Measurements from ENCODE around the gene LRRC49.

LRRC49 gene

GRCh38 chr15:70916531-70916930 lies 23.9 kb downstream of the LRRC49 start:
- ATAC-seq (ENCODE audit: insufficient read depth, low read depth) (no peak), DNase-seq (no peak)
- Histone ChIP-seq H3K9me3 (ENCODE audit: insufficient read depth, low read length, severe bottlenecking) (peaks cover 14% of the 10 kb centered on the region), H3K9ac (ENCODE audit: low read depth, low read length) (no peak overlapping the region), H3K4me2 (ENCODE audit: insufficient read depth, low read length) (no peak overlapping the region), H3K79me2 (ENCODE audit: insufficient read depth, low read length) (no peaks in the 10 kb centered on the region), H2AFZ (ENCODE audit: low read depth, low read length) (no peak overlapping the region), H4K20me1 (ENCODE audit: insufficient read depth, low read length) (no peaks in the 10 kb centered on the region), H3K4me1 (ENCODE audit: insufficient read depth, low read length) (peaks cover 6% of the 10 kb centered on the region), H3K27ac (ENCODE audit: low read length) (no peak overlapping the region), H3K4me3 (ENCODE audit: low read depth in 1 of 2, low read length in 2 of 2) (no peak overlapping the region), H3K36me3 (ENCODE audit: insufficient read depth, low read length) (no peaks in the 10 kb centered on the region), H3K27me3 (ENCODE audit: insufficient read depth, low read length, poor library complexity) (no peaks in the 10 kb centered on the region)
- TF ChIP-seq EZH2 (IDR thresholded peaks at IDR 0.05; ENCODE audit: borderline replicate concordance, low read depth, low read length, severe bottlenecking), result no peak
- TF ChIP-seq, protein P1, sequence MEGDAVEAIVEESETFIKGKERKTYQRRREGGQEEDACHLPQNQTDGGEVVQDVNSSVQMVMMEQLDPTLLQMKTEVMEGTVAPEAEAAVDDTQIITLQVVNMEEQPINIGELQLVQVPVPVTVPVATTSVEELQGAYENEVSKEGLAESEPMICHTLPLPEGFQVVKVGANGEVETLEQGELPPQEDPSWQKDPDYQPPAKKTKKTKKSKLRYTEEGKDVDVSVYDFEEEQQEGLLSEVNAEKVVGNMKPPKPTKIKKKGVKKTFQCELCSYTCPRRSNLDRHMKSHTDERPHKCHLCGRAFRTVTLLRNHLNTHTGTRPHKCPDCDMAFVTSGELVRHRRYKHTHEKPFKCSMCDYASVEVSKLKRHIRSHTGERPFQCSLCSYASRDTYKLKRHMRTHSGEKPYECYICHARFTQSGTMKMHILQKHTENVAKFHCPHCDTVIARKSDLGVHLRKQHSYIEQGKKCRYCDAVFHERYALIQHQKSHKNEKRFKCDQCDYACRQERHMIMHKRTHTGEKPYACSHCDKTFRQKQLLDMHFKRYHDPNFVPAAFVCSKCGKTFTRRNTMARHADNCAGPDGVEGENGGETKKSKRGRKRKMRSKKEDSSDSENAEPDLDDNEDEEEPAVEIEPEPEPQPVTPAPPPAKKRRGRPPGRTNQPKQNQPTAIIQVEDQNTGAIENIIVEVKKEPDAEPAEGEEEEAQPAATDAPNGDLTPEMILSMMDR (IDR thresholded peaks at IDR 0.05; ENCODE audit: borderline replicate concordance, extremely low read depth, low read length, poor library complexity, severe bottlenecking), result no peak

- no peaks in the 10 kb centered on the region for H3K79me2 ChIP-seq (ENCODE audit: insufficient read depth, low read length)
- no peak overlapping the region for H3K4me3 ChIP-seq (ENCODE audit: low read depth in 1 of 2, low read length in 2 of 2)
- H3K4me1 ChIP-seq (ENCODE audit: insufficient read depth, low read length), result peaks cover 8% of the 10 kb centered on the region
- no peak for ATAC-seq (ENCODE audit: insufficient read depth, low read depth)
- no peak overlapping the region for H3K9ac ChIP-seq (ENCODE audit: low read depth, low read length)
- no peaks in the 10 kb centered on the region for H3K36me3 ChIP-seq (ENCODE audit: insufficient read depth, low read length)
- H3K9me3 ChIP-seq (ENCODE audit: insufficient read depth, low read length, severe bottlenecking), result peaks cover 14% of the 10 kb centered on the region
- no peak overlapping the region for H3K4me2 ChIP-seq (ENCODE audit: insufficient read depth, low read length)
- H3K27me3 ChIP-seq (ENCODE audit: insufficient read depth, low read length, poor library complexity), result no peaks in the 10 kb centered on the region
- TF ChIP-seq, protein P1 (IDR thresholded peaks at IDR 0.05; ENCODE audit: borderline replicate concordance, extremely low read depth, low read length, poor library complexity, severe bottlenecking), result no peak
- no peak for TF ChIP-seq EZH2 (IDR thresholded peaks at IDR 0.05; ENCODE audit: borderline replicate concordance, low read depth, low read length, severe bottlenecking)
- no peak overlapping the region for H2AFZ ChIP-seq (ENCODE audit: low read depth, low read length)
- H3K27ac ChIP-seq (ENCODE audit: low read length), result no peak overlapping the region
- no peak for DNase-seq
- no peaks in the 10 kb centered on the region for H4K20me1 ChIP-seq (ENCODE audit: insufficient read depth, low read length)
These were observed 25.3 kb downstream of the LRRC49 start for GRCh38 chr15:70917955-70918354.

GRCh38 chr15:70920981-70921696 lies 28.5 kb downstream of the LRRC49 start:
- Histone ChIP-seq H3K27ac (ENCODE audit: low read length) (no peak overlapping the region), H3K9ac (ENCODE audit: low read depth, low read length) (no peak overlapping the region), H3K4me1 (ENCODE audit: insufficient read depth, low read length) (peaks cover 9% of the 10 kb centered on the region), H3K36me3 (ENCODE audit: insufficient read depth, low read length) (no peaks in the 10 kb centered on the region), H4K20me1 (ENCODE audit: insufficient read depth, low read length) (no peaks in the 10 kb centered on the region), H3K9me3 (ENCODE audit: insufficient read depth, low read length, severe bottlenecking) (peaks cover 26% of the 10 kb centered on the region), H3K27me3 (ENCODE audit: insufficient read depth, low read length, poor library complexity) (no peaks in the 10 kb centered on the region), H3K4me3 (ENCODE audit: low read depth in 1 of 2, low read length in 2 of 2) (no peak overlapping the region), H2AFZ (ENCODE audit: low read depth, low read length) (no peak overlapping the region), H3K4me2 (ENCODE audit: insufficient read depth, low read length) (no peak overlapping the region), H3K79me2 (ENCODE audit: insufficient read depth, low read length) (no peaks in the 10 kb centered on the region)
- DNase-seq, result no peak
- no peak for ATAC-seq (ENCODE audit: insufficient read depth, low read depth)
- TF ChIP-seq, protein P1 (IDR thresholded peaks at IDR 0.05; ENCODE audit: borderline replicate concordance, extremely low read depth, low read length, poor library complexity, severe bottlenecking), result no peak
- TF ChIP-seq EZH2 (IDR thresholded peaks at IDR 0.05; ENCODE audit: borderline replicate concordance, low read depth, low read length, severe bottlenecking), result no peak

Measured in DND-41 (cell line).